CD14-positive monocyte (primary cell): Measurements from ENCODE around the gene FAM120A. TPM values are rescaled to one million over a fixed set of nuclear protein-coding genes. Genes with fewer than 3 reads are reported as not detected.

Experiments
- DNase-seq, 3 donors: peaks; one replicate each; pipeline ENCODE4 v3.0.0-alpha.2; 2011 to 2022
- H2AFZ ChIP-seq: 2 replicates; pipeline ENCODE4 v1.6.0; 2012; ENCODE audit warnings: mild to moderate bottlenecking, low read depth, low read length, inconsistent platforms; ENCODE audit not compliant: insufficient read depth, poor library complexity, severe bottlenecking
- H3K27ac ChIP-seq, 2 donors: 1 replicate in 1 of 2; 2 replicates in 1 of 2; pipeline ENCODE4 v1.5.1; 2012 to 2013; ENCODE audit warnings: low read length in 2 of 2, control low read depth in 1 of 2, inconsistent platforms in 1 of 2, low read depth in 1 of 2, mild to moderate bottlenecking in 1 of 2
- H3K27me3 ChIP-seq, 2 donors: one replicate each; pipeline versions ENCODE4 v1.6.0 to v1.6.1; 2011 to 2013; ENCODE audit warnings: low read length in 2 of 2; ENCODE audit not compliant: control insufficient read depth in 2 of 2, insufficient read depth in 2 of 2
- H3K36me3 ChIP-seq, 2 donors: replicated peaks in 1 of 2; 1 replicate in 1 of 2; 2 replicates in 1 of 2; pipeline versions ENCODE4 v1.5.1 to v1.6.1; 2012 to 2013; ENCODE audit warnings: low read length in 2 of 2, control low read depth in 1 of 2, inconsistent platforms in 1 of 2, mild to moderate bottlenecking in 1 of 2; ENCODE audit not compliant: insufficient read depth in 2 of 2, control insufficient read depth in 1 of 2
- H3K4me1 ChIP-seq, 2 donors: 1 replicate in 1 of 2; 2 replicates in 1 of 2; pipeline versions ENCODE4 v1.5.1 to v1.6.1; 2012 to 2013; ENCODE audit warnings: low read length in 2 of 2, control low read depth in 1 of 2, inconsistent platforms in 1 of 2, mild to moderate bottlenecking in 1 of 2, moderate library complexity in 1 of 2; ENCODE audit not compliant: insufficient read depth in 2 of 2, control insufficient read depth in 1 of 2
- H3K4me2 ChIP-seq: replicated peaks from 2 replicates; pipeline ENCODE3; 2012; ENCODE audit warnings: low read length, moderate library complexity, mild to moderate bottlenecking; ENCODE audit not compliant: poor library complexity, severe bottlenecking; ENCODE audit errors: extremely low read depth
- H3K4me3 ChIP-seq, 3 experiments: fragments of 200-600 bp in 1 of 3; sonication (generic) in 1 of 3; replicated peaks in 1 of 3; 1 replicate in 2 of 3; 2 replicates in 1 of 3; pipeline ENCODE4 v1.5.1; 2011 to 2013; ENCODE audit warnings: low read length in 3 of 3, mild to moderate bottlenecking in 3 of 3, control low read depth in 2 of 3, low read depth in 2 of 3, inconsistent platforms in 1 of 3, moderate library complexity in 1 of 3
- H3K79me2 ChIP-seq: 2 replicates; pipeline ENCODE4 v1.6.0; 2012; ENCODE audit warnings: mild to moderate bottlenecking, control low read depth, inconsistent platforms, low read length, moderate library complexity; ENCODE audit not compliant: insufficient read depth
- H3K9ac ChIP-seq: 2 replicates; pipeline ENCODE4 v1.6.0; 2017; ENCODE audit warnings: low read length, mild to moderate bottlenecking; ENCODE audit not compliant: insufficient read depth, poor library complexity, severe bottlenecking
- H3K9me3 ChIP-seq, 2 donors: replicated peaks in 1 of 2; 1 replicate in 1 of 2; 2 replicates in 1 of 2; pipeline versions ENCODE4 v1.5.1 to v1.6.1; 2012 to 2013; ENCODE audit warnings: low read length in 2 of 2, control low read depth in 1 of 2; ENCODE audit not compliant: control insufficient read depth in 1 of 2, insufficient read depth in 1 of 2
- H4K20me1 ChIP-seq: 2 replicates; pipeline ENCODE4 v1.6.0; 2012; ENCODE audit warnings: mild to moderate bottlenecking, low read length, control low read depth, moderate library complexity; ENCODE audit not compliant: insufficient read depth
- H3K27ac Mint-ChIP-seq, 7 donors: one replicate each; pipeline ENCODE4 v1.8.0; 2020; ENCODE audit warnings: mild to moderate bottlenecking in 7 of 7, mixed read lengths in 7 of 7, moderate library complexity in 6 of 7, inconsistent platforms in 2 of 7
- H3K27me3 Mint-ChIP-seq, 3 donors: one replicate each; pipeline ENCODE4 v1.8.0; 2021 to 2022; ENCODE audit warnings: low read depth in 3 of 3, mild to moderate bottlenecking in 3 of 3, mixed read lengths in 3 of 3, moderate library complexity in 3 of 3, inconsistent platforms in 1 of 3
- H3K36me3 Mint-ChIP-seq, 2 donors: one replicate each; pipeline ENCODE4 v1.8.0; 2020; ENCODE audit warnings: mixed read lengths in 2 of 2, inconsistent platforms in 1 of 2, mild to moderate bottlenecking in 1 of 2
- H3K4me1 Mint-ChIP-seq: one replicate; pipeline ENCODE4 v1.8.0; 2020; ENCODE audit warnings: mild to moderate bottlenecking, mixed read lengths
- H3K4me3 Mint-ChIP-seq, 2 donors: one replicate each; pipeline ENCODE4 v1.8.0; 2020; ENCODE audit warnings: mild to moderate bottlenecking in 2 of 2, mixed read lengths in 2 of 2, moderate library complexity in 1 of 2
- H3K9me3 Mint-ChIP-seq, 7 donors: one replicate each; pipeline ENCODE4 v1.8.0; 2020 to 2022; ENCODE audit warnings: mixed read lengths in 7 of 7, mild to moderate bottlenecking in 6 of 7, moderate library complexity in 6 of 7, inconsistent platforms in 2 of 7
- WGBS: methylation state at CpG from one replicate; pipeline ENCODE4 v1.1.5; 2013; ENCODE audit warnings: missing lambda C conversion rate; ENCODE audit not compliant: insufficient coverage; 5-methylcytosine and 5-hydroxymethylcytosine counted together
- intact Hi-C, 2 donors: fragments of 100-400 bp; cut with micrococcal nuclease; formaldehyde crosslinking; loops; one replicate each; pipeline versions ENCODE4 v1.15.0 to v1.15.1; 2023
- polyA plus RNA-seq, 3 donors: library from polyadenylated mRNA; depleted of rRNA in 1 of 3; unstranded in 2 of 3; stranded (reverse) in 1 of 3; fragments of 300-500 nt in 2 of 3; fragments of >200 nt in 1 of 3; fragmentation: Illumina TruSeq in 2 of 3; gene quantifications; 1 replicate in 2 of 3; 2 replicates in 1 of 3; pipeline ENCODE4 v1.2.3, GENCODE V29; 2012 to 2021
- TF ChIP-seq, protein P1 (sequence below): fragments of 200-600 bp; IDR thresholded peaks from one replicate; pipeline ENCODE4 v1.8.0; 2022; ENCODE audit warnings: antibody characterized with exemption, mild to moderate bottlenecking

Gene FAM120A
- polyA plus RNA-seq, 3 donors: 10.4 to 76.6 (median 12.7) TPM

DNA sequence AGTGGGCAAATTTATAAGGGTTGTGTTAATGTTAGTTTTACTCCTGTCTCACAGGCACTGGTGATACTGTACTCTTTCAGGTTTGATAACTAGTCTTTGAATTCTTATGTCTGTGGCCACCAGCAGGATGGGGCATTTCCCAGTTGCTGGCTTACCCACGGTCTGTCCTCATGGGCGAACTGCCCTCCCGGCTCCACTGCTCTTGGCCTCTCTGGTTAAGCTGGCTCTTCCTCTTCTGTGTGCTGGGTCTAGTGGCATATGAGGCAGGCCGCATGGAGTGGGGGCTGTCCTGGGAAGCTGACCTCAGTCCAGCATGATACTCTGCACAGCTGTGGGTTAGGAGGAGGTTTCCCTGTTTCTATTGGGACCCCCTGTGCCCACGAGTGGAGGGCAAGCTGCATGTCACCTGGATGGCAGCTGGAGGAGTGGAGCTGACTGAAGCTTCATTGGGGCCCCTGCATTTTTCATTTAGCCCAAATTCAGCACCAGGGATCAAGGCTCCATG lies 144.4 kb downstream of the FAM120A start:
- Histone ChIP-seq H3K4me3 (no peak overlapping the region), H3K27me3 (no peaks in the 10 kb centered on the region), H3K4me1 (peaks cover 8 to 10% of the 10 kb centered on the region in 2 donors), H2AFZ (no peak overlapping the region), H3K9me3 (no peaks in the 10 kb centered on the region), H3K36me3 (no peaks in the 10 kb centered on the region), H4K20me1 (peaks cover 97% of the 10 kb centered on the region), H3K4me2 (no peak overlapping the region), H3K9ac (no peak overlapping the region), H3K79me2 (peaks cover 86% of the 10 kb centered on the region), H3K27ac (no peak overlapping the region)
- no peak overlapping the region for H3K4me3 Mint-ChIP-seq
- H3K9me3 Mint-ChIP-seq: peaks cover 0 to 2% (median 0%) of the 10 kb centered on the region in 7 donors
- intact Hi-C loops: no loop called here
- DNase-seq: no peak
- peaks cover 5 to 8% of the 10 kb centered on the region in 2 donors for H3K36me3 Mint-ChIP-seq
- TF ChIP-seq, protein P1, sequence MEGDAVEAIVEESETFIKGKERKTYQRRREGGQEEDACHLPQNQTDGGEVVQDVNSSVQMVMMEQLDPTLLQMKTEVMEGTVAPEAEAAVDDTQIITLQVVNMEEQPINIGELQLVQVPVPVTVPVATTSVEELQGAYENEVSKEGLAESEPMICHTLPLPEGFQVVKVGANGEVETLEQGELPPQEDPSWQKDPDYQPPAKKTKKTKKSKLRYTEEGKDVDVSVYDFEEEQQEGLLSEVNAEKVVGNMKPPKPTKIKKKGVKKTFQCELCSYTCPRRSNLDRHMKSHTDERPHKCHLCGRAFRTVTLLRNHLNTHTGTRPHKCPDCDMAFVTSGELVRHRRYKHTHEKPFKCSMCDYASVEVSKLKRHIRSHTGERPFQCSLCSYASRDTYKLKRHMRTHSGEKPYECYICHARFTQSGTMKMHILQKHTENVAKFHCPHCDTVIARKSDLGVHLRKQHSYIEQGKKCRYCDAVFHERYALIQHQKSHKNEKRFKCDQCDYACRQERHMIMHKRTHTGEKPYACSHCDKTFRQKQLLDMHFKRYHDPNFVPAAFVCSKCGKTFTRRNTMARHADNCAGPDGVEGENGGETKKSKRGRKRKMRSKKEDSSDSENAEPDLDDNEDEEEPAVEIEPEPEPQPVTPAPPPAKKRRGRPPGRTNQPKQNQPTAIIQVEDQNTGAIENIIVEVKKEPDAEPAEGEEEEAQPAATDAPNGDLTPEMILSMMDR: no peak
- peak overlapping the region in 1 of 7 donors; percentile 69 for H3K27ac Mint-ChIP-seq
- no peaks in the 10 kb centered on the region for H3K27me3 Mint-ChIP-seq
- peaks cover 28% of the 10 kb centered on the region for H3K4me1 Mint-ChIP-seq
- 96% methylated on average over 4 of the region's 5 CpGs for WGBS

DNA sequence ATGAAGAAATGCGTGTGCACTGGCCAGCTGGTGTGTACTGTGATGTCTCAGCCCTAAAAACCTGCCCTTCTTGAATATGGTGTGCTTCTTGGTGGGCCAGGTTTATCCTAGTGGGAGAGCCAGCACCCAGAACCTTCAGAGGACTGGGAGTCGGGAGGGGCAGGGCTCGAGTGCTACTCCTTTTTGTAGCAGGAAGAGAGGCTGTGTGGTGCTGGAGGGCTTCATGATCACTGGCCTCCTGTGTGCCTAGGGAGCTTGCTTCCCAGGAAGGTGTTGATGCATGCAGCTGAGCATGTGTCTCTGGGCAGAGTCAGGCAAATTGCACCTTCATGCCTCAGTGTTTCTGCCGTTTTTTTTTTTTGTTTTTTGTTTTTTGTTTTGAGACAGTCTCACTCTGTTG lies 144.9 kb downstream of the FAM120A start:
- no peak overlapping the region for H3K4me3 Mint-ChIP-seq

More for the DNA sequence above, 144.9 kb downstream of the FAM120A start:
- Histone ChIP-seq H3K4me3 (no peak overlapping the region), H3K4me1 (peaks cover 8 to 10% of the 10 kb centered on the region in 2 donors), H2AFZ (no peak overlapping the region), H3K9me3 (no peaks in the 10 kb centered on the region), H3K27me3 (no peaks in the 10 kb centered on the region), H4K20me1 (peaks cover 97% of the 10 kb centered on the region), H3K36me3 (no peaks in the 10 kb centered on the region), H3K4me2 (no peak overlapping the region), H3K27ac (no peak overlapping the region), H3K9ac (no peak overlapping the region), H3K79me2 (peaks cover 86% of the 10 kb centered on the region)
- H3K27ac Mint-ChIP-seq: no peak overlapping the region
- TF ChIP-seq, protein P1: no peak
- no peaks in the 10 kb centered on the region for H3K27me3 Mint-ChIP-seq
- H3K36me3 Mint-ChIP-seq: peaks cover 5 to 8% of the 10 kb centered on the region in 2 donors
- H3K4me1 Mint-ChIP-seq: peaks cover 31% of the 10 kb centered on the region
- WGBS: 86% methylated on average over 2 of the region's 4 CpGs
- peaks cover 0 to 2% (median 0%) of the 10 kb centered on the region in 7 donors for H3K9me3 Mint-ChIP-seq
- intact Hi-C loops: no loop called here
- DNase-seq: no peak
